Measurements from ENCODE around the gene TMIGD3.

TMIGD3 gene

GRCh38 chr1:111512132-111512889 is 8.9 kb upstream of the TMIGD3 start:
- H3K4me2 ChIP-seq (ENCODE audit: low read length) = no peak overlapping the region
- no peaks in the 10 kb centered on the region for H3K36me3 ChIP-seq (ENCODE audit: control insufficient read depth, low read length)
- H3K79me2 ChIP-seq (ENCODE audit: control insufficient read depth, low read length) = no peaks in the 10 kb centered on the region
- no peak overlapping the region for H3K4me3 ChIP-seq (ENCODE audit: low read length)
- no peaks in the 10 kb centered on the region for H3K9me2 ChIP-seq (replicated peaks; ENCODE audit: control insufficient read depth, low read length)
- H3K27ac ChIP-seq (ENCODE audit: low read depth, low read length) = no peak overlapping the region
- TF ChIP-seq EZH2phosphoT487 (IDR thresholded peaks at IDR 0.05; ENCODE audit: borderline replicate concordance, low read length) = no peak
- TF ChIP-seq CTCF (IDR thresholded peaks at IDR 0.05; ENCODE audit: low read depth, low read length, poor library complexity, severe bottlenecking) = no peak
- H3F3A ChIP-seq (ENCODE audit: control insufficient read depth, insufficient read depth) = peaks cover 15% of the 10 kb centered on the region
- peaks cover 89% of the 10 kb centered on the region for H3K4me1 ChIP-seq (ENCODE audit: control insufficient read depth, low read length)
- H3K9me3 ChIP-seq (ENCODE audit: control insufficient read depth, insufficient read depth, low read length) = no peaks in the 10 kb centered on the region
- H3K27me3 ChIP-seq (ENCODE audit: control insufficient read depth, low read length) = no peaks in the 10 kb centered on the region
- no peaks in the 10 kb centered on the region for H4K20me1 ChIP-seq (ENCODE audit: control insufficient read depth, insufficient read depth, low read depth, low read length)

- no peak for TF ChIP-seq CTCF (IDR thresholded peaks at IDR 0.05; ENCODE audit: low read depth, low read length, poor library complexity, severe bottlenecking)
- no peak for TF ChIP-seq EZH2phosphoT487 (IDR thresholded peaks at IDR 0.05; ENCODE audit: borderline replicate concordance, low read length)
- Histone ChIP-seq H3K27me3 (ENCODE audit: control insufficient read depth, low read length) (no peaks in the 10 kb centered on the region), H3K36me3 (ENCODE audit: control insufficient read depth, low read length) (no peaks in the 10 kb centered on the region), H3K27ac (ENCODE audit: low read depth, low read length) (no peak overlapping the region), H3K4me1 (ENCODE audit: control insufficient read depth, low read length) (peaks cover 89% of the 10 kb centered on the region), H4K20me1 (ENCODE audit: control insufficient read depth, insufficient read depth, low read depth, low read length) (no peaks in the 10 kb centered on the region), H3K9me3 (ENCODE audit: control insufficient read depth, insufficient read depth, low read length) (no peaks in the 10 kb centered on the region), H3K9me2 (replicated peaks; ENCODE audit: control insufficient read depth, low read length) (no peaks in the 10 kb centered on the region), H3K4me3 (ENCODE audit: low read length) (no peak overlapping the region), H3K79me2 (ENCODE audit: control insufficient read depth, low read length) (no peaks in the 10 kb centered on the region), H3F3A (ENCODE audit: control insufficient read depth, insufficient read depth) (peaks cover 16% of the 10 kb centered on the region), H3K4me2 (ENCODE audit: low read length) (no peak overlapping the region)
Observed at GRCh38 chr1:111511370-111511769, 7.9 kb upstream of the TMIGD3 start.

GRCh38 chr1:111509997-111510375 is 6.6 kb upstream of the TMIGD3 start:
- Histone ChIP-seq H3K27ac (ENCODE audit: low read depth, low read length) (no peak overlapping the region), H3K4me1 (ENCODE audit: control insufficient read depth, low read length) (peaks cover 89% of the 10 kb centered on the region), H3K79me2 (ENCODE audit: control insufficient read depth, low read length) (no peaks in the 10 kb centered on the region), H3F3A (ENCODE audit: control insufficient read depth, insufficient read depth) (peaks cover 21% of the 10 kb centered on the region), H3K36me3 (ENCODE audit: control insufficient read depth, low read length) (no peaks in the 10 kb centered on the region), H3K9me2 (replicated peaks; ENCODE audit: control insufficient read depth, low read length) (no peaks in the 10 kb centered on the region), H3K9me3 (ENCODE audit: control insufficient read depth, insufficient read depth, low read length) (no peaks in the 10 kb centered on the region), H3K4me3 (ENCODE audit: low read length) (no peak overlapping the region), H3K4me2 (ENCODE audit: low read length) (no peak overlapping the region), H3K27me3 (ENCODE audit: control insufficient read depth, low read length) (no peaks in the 10 kb centered on the region), H4K20me1 (ENCODE audit: control insufficient read depth, insufficient read depth, low read depth, low read length) (no peaks in the 10 kb centered on the region)
- no peak for TF ChIP-seq EZH2phosphoT487 (IDR thresholded peaks at IDR 0.05; ENCODE audit: borderline replicate concordance, low read length)
- TF ChIP-seq CTCF (IDR thresholded peaks at IDR 0.05; ENCODE audit: low read depth, low read length, poor library complexity, severe bottlenecking) = no peak
